GM23338 (cell line): ENCODE results near the gene CD48. TPM values are rescaled to one million over a fixed set of nuclear protein-coding genes. Genes with fewer than 3 reads are reported as not detected.
A peak's percentile ranks its signal among the peaks of the same experiment; 100 is the strongest.

ENCODE experiments used
- ATAC-seq: fragments of 200-7000 bp; cut with Tn5 transposase; 3 replicates; pipeline ENCODE4 v1.9.1; 2020
- DNase-seq: peaks from one replicate; pipeline ENCODE4 v3.0.0-alpha.2; 2015; ENCODE audit warnings: low spot score
- H2AFZ ChIP-seq: fragments of 200-600 bp; sonication (generic); 2 replicates; pipeline ENCODE4 v1.8.0; 2016; ENCODE audit warnings: antibody characterized with exemption, mild to moderate bottlenecking, moderate library complexity
- H3F3A ChIP-seq: fragments of 200-600 bp; sonication (generic); replicated peaks from 2 replicates; pipeline ENCODE4 v1.8.0; 2017; ENCODE audit warnings: antibody characterized with exemption, mixed run types, low read depth
- H3K27ac ChIP-seq: fragments of 200-600 bp; sonication (generic); 2 replicates; pipeline ENCODE4 v1.6.1; 2016; ENCODE audit warnings: low read depth
- H3K27me3 ChIP-seq: fragments of 200-600 bp; sonication (generic); 2 replicates; pipeline ENCODE4 v1.8.0; 2016; ENCODE audit warnings: mild to moderate bottlenecking, mixed run types, moderate library complexity; ENCODE audit not compliant: insufficient read depth
- H3K36me3 ChIP-seq: fragments of 200-600 bp; sonication (generic); 2 replicates; pipeline ENCODE4 v1.8.0; 2016; ENCODE audit warnings: mild to moderate bottlenecking; ENCODE audit not compliant: insufficient read depth
- H3K4me1 ChIP-seq: fragments of 200-600 bp; sonication (generic); 2 replicates; pipeline ENCODE4 v1.8.0; 2016; ENCODE audit warnings: mild to moderate bottlenecking, moderate library complexity; ENCODE audit not compliant: insufficient read depth
- H3K4me2 ChIP-seq: fragments of 200-600 bp; sonication (generic); 2 replicates; pipeline ENCODE4 v1.7.1; 2017; ENCODE audit warnings: mixed run types
- H3K4me3 ChIP-seq: fragments of 200-600 bp; sonication (generic); 2 replicates; pipeline ENCODE4 v1.6.1; 2016; ENCODE audit warnings: mixed run types
- H3K79me2 ChIP-seq: fragments of 200-600 bp; sonication (generic); replicated peaks from 2 replicates; pipeline ENCODE4 v1.8.0; 2017; ENCODE audit warnings: mild to moderate bottlenecking; ENCODE audit not compliant: insufficient read depth
- H3K9me2 ChIP-seq: fragments of 200-600 bp; sonication (generic); 2 replicates; pipeline ENCODE4 v1.8.0; 2017; ENCODE audit not compliant: insufficient read depth
- H4K20me1 ChIP-seq: fragments of 200-600 bp; sonication (generic); replicated peaks from 2 replicates; pipeline ENCODE4 v1.8.0; 2017; ENCODE audit warnings: mild to moderate bottlenecking; ENCODE audit not compliant: insufficient read depth
- H3K27ac Mint-ChIP-seq: 2 replicates; pipeline ENCODE4 v1.8.0; 2020; ENCODE audit warnings: inconsistent platforms, mild to moderate bottlenecking, moderate library complexity, mixed read lengths
- H3K27me3 Mint-ChIP-seq: 3 replicates; pipeline ENCODE4 v1.8.0; 2022; ENCODE audit warnings: low read depth, mild to moderate bottlenecking, moderate library complexity, mixed read lengths, inconsistent platforms; ENCODE audit not compliant: insufficient read depth, poor library complexity
- H3K36me3 Mint-ChIP-seq: 3 replicates; pipeline ENCODE4 v1.8.0; 2021; ENCODE audit warnings: low read depth, mild to moderate bottlenecking, inconsistent platforms, moderate library complexity, mixed read lengths
- H3K4me1 Mint-ChIP-seq: 3 replicates; pipeline ENCODE4 v1.8.0; 2020; ENCODE audit warnings: mild to moderate bottlenecking, inconsistent platforms, mixed read lengths
- H3K4me3 Mint-ChIP-seq: 3 replicates; pipeline ENCODE4 v1.8.0; 2021; ENCODE audit warnings: moderate library complexity, mild to moderate bottlenecking, inconsistent platforms, mixed read lengths
- H3K9me3 Mint-ChIP-seq: 3 replicates; pipeline ENCODE4 v1.8.0; 2020; ENCODE audit warnings: moderate library complexity, mild to moderate bottlenecking, inconsistent platforms, mixed read lengths
- CTCF ChIP-seq, 2 experiments: fragments of 200-600 bp in 1 of 2; sonication (generic) in 1 of 2; conservative IDR thresholded peaks; 2 replicates each; pipeline versions ENCODE4 v1.5.1 to v1.6.1; 2016 to 2017; ENCODE audit warnings: antibody characterized with exemption in 2 of 2, low read depth in 2 of 2, mild to moderate bottlenecking in 2 of 2, moderate library complexity in 1 of 2
- ETS1 ChIP-seq: IDR thresholded peaks from 2 replicates; pipeline ENCODE4 v1.6.1; 2016; ENCODE audit warnings: antibody characterized with exemption
- JUNB ChIP-seq: IDR thresholded peaks from one replicate; pipeline ENCODE4 v1.6.1; 2016; ENCODE audit warnings: antibody characterized with exemption; ENCODE audit not compliant: unreplicated experiment
- NANOG ChIP-seq: IDR thresholded peaks from 2 replicates; pipeline ENCODE4 v1.6.1; 2016; ENCODE audit warnings: antibody characterized with exemption, borderline replicate concordance
- REST ChIP-seq: IDR thresholded peaks from one replicate; pipeline ENCODE4 v1.6.1; 2018; ENCODE audit warnings: antibody characterized with exemption; ENCODE audit not compliant: unreplicated experiment
- STAT1 ChIP-seq: IDR thresholded peaks from one replicate; pipeline ENCODE4 v1.6.1; 2016; ENCODE audit warnings: antibody characterized with exemption; ENCODE audit not compliant: unreplicated experiment
- ZNF114 ChIP-seq: fragments of 250-450 bp; sonication (Bioruptor Pico); IDR thresholded peaks from 2 replicates; pipeline ENCODE4 v1.5.0; 2020; ENCODE audit warnings: mild to moderate bottlenecking, moderate library complexity
- ZNF331 ChIP-seq: fragments of 250-450 bp; sonication (Bioruptor Pico); IDR thresholded peaks from 2 replicates; pipeline ENCODE4 v1.5.0; 2020; ENCODE audit warnings: low read depth, mild to moderate bottlenecking, moderate library complexity
- polyA plus RNA-seq: library from polyadenylated mRNA; unstranded; fragments of >200 nt; fragmentation: Nextera tagmentation; extraction: Ambion mirVana; gene quantifications from 2 replicates; pipeline ENCODE4 v1.2.1, GENCODE V29; 2016
- total RNA-seq: library from RNA; depleted of rRNA; stranded (reverse); fragments of >200 nt; shearing (Covaris generic); gene quantifications from 2 replicates; pipeline ENCODE4 v1.2.3, GENCODE V29; 2014

Gene CD48
- total and polyA plus RNA-seq, 2 experiments from 2014 or later, result 0.34 to 0.45 TPM

GRCh38 chr1:160745551-160745950 lies 33.9 kb upstream of the CD48 start (continued):
- no peak for TF ChIP-seq REST

- Mint-ChIP-seq H3K27me3 (no peaks in the 10 kb centered on the region), H3K36me3 (no peaks in the 10 kb centered on the region), H3K4me3 (no peak overlapping the region), H3K27ac (no peak overlapping the region), H3K9me3 (no peaks in the 10 kb centered on the region), H3K4me1 (peaks cover 23% of the 10 kb centered on the region)
- no peaks in the 10 kb centered on the region for H3K27me3 ChIP-seq
- 0 out of 2 replicates have a peak, but pooled peaks cover 3% of the 10 kb centered on the region for H3F3A ChIP-seq
- no peak overlapping the region for H3K27ac ChIP-seq
- peaks cover 13% of the 10 kb centered on the region for H3K9me2 ChIP-seq
- no peaks in the 10 kb centered on the region for H3K36me3 ChIP-seq
- peaks cover 10% of the 10 kb centered on the region for H3K4me1 ChIP-seq
- no peak overlapping the region for H3K4me3 ChIP-seq
- no peak overlapping the region for H3K4me2 ChIP-seq
- no peak overlapping the region for H2AFZ ChIP-seq
- no peaks in the 10 kb centered on the region for H3K79me2 ChIP-seq
- TF ChIP-seq ETS1, result no peak
- no peak for TF ChIP-seq JUNB
- TF ChIP-seq CTCF (conservative IDR thresholded peaks at IDR 0.05; ENCODE audit: low read depth in 2 of 2), result 0 out of 4 replicates have a peak, but pooled peaks of 1 of the 2 experiments have one; percentile 1
- no peaks in the 10 kb centered on the region for H4K20me1 ChIP-seq
- ATAC-seq (no peak), DNase-seq (no peak)
These were observed 33.4 kb upstream of the CD48 start for GRCh38 chr1:160744852-160745520.

GRCh38 chr1:160744199-160744851 lies 32.7 kb upstream of the CD48 start:
- Mint-ChIP-seq H3K4me3 (no peak overlapping the region), H3K36me3 (no peaks in the 10 kb centered on the region), H3K27me3 (no peaks in the 10 kb centered on the region), H3K9me3 (no peaks in the 10 kb centered on the region), H3K4me1 (peaks cover 23% of the 10 kb centered on the region), H3K27ac (no peak overlapping the region)
- H3K36me3 ChIP-seq, result no peaks in the 10 kb centered on the region
- H3K4me2 ChIP-seq, result no peak overlapping the region
- H3K27me3 ChIP-seq, result no peaks in the 10 kb centered on the region
- no peak for TF ChIP-seq ZNF331 (CRISPR knock-in tag)
- no peak for TF ChIP-seq ZNF114 (CRISPR knock-in tag)
- TF ChIP-seq STAT1, result no peak
- no peak for TF ChIP-seq ETS1
- no peak for TF ChIP-seq REST
- TF ChIP-seq NANOG, result no peak
- no peak for DNase-seq
- peaks cover 10% of the 10 kb centered on the region for H3K4me1 ChIP-seq
- 0 out of 2 replicates have a peak, but pooled peaks cover 3% of the 10 kb centered on the region for H3F3A ChIP-seq
- no peak overlapping the region for H3K4me3 ChIP-seq
- no peaks in the 10 kb centered on the region for H3K79me2 ChIP-seq
- no peaks in the 10 kb centered on the region for H4K20me1 ChIP-seq
- no peak overlapping the region for H2AFZ ChIP-seq
- no peak overlapping the region for H3K27ac ChIP-seq
- H3K9me2 ChIP-seq, result peaks cover 13% of the 10 kb centered on the region
- no peak for ATAC-seq
